ENCODE results near the gene IGF1R. TPM values are rescaled to one million over a fixed set of nuclear protein-coding genes. Genes with fewer than 3 reads are reported as not detected.

Gene IGF1R
- polyA plus RNA-seq, 1 experiment: 21.6 TPM

- peaks cover 3% of the 10 kb centered on the region for H3K27me3 ChIP-seq (ENCODE audit: control insufficient read depth, insufficient read depth, low read length)
- POLR2A ChIA-PET: interaction anchor here (0.6 kb wide), 1 partner anchor 257 kb away, joined by 3 read pairs; no protein-coding TSS in a partner anchor
- peak; percentile 34 for DNase-seq (ENCODE audit: low read depth, low spot score)
- no peak overlapping the region for H3K27ac ChIP-seq (ENCODE audit: low read depth, low read length)
- H3K4me3 ChIP-seq (ENCODE audit: low read depth, low read length): no peak overlapping the region
- CTCF ChIA-PET: interaction anchor here (0.6 to 1.0 kb wide), 3 partner anchors 26 to 76 kb away, joined by 3 read pairs; no protein-coding TSS in a partner anchor
- TF ChIP-seq CTCF (IDR thresholded peaks at IDR 0.05; ENCODE audit: low read depth, low read length): no peak
- peaks cover 6% of the 10 kb centered on the region; the same call in 1 of the 2 replicates for H3K9me3 ChIP-seq (ENCODE audit: control insufficient read depth, insufficient read depth, low read length)
These were observed 335.0 kb downstream of the IGF1R start for GRCh38 chr15:98983334-98983733.

- peaks cover 6% of the 10 kb centered on the region; the same call in 1 of the 2 replicates for H3K9me3 ChIP-seq (ENCODE audit: control insufficient read depth, insufficient read depth, low read length)
- peaks cover 9% of the 10 kb centered on the region for H3K27me3 ChIP-seq (ENCODE audit: control insufficient read depth, insufficient read depth, low read length)
- H3K4me3 ChIP-seq (ENCODE audit: low read depth, low read length): no peak overlapping the region
- DNase-seq (ENCODE audit: low read depth, low spot score): no peak
- POLR2A ChIA-PET: no interaction called here
- H3K27ac ChIP-seq (ENCODE audit: low read depth, low read length): no peak overlapping the region
- CTCF ChIA-PET: no interaction called here
- TF ChIP-seq CTCF (IDR thresholded peaks at IDR 0.05; ENCODE audit: low read depth, low read length): no peak
These were observed 337.9 kb downstream of the IGF1R start for GRCh38 chr15:98986281-98986680.

DNA sequence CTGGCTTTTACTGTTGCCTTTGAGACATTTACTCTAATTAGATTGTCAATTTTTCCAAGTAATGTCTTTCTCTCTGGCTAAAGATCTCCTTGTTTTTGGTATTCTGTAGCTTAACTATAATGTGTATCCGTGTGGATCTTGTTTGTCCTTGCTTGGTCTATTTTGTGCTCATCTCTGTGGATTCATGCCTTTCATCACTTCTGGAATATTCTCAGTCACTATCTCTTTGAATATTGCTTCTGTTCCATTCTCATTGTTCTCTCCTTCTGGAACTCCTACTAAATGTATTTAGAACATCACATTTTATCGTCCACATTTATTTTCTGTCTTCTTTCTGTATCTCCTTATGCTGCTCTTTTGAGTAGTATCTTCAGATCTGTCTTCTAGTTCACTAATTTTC lies 346.6 kb downstream of the IGF1R start:
- Histone ChIP-seq H3K27me3 (ENCODE audit: control insufficient read depth, insufficient read depth, low read length) (peaks cover 11% of the 10 kb centered on the region), H3K4me3 (ENCODE audit: low read depth, low read length) (no peak overlapping the region), H3K27ac (ENCODE audit: low read depth, low read length) (no peak overlapping the region), H3K9me3 (ENCODE audit: control insufficient read depth, insufficient read depth, low read length) (peaks cover 3% of the 10 kb centered on the region; the same call in 1 of the 2 replicates)
- no peak for TF ChIP-seq CTCF (IDR thresholded peaks at IDR 0.05; ENCODE audit: low read depth, low read length)
- no peak for DNase-seq (ENCODE audit: low read depth, low spot score)
- ChIA-PET POLR2A (no interaction called here), CTCF (no interaction called here)

GRCh38 chr15:98996169-98996568 lies 347.8 kb downstream of the IGF1R start:
- no peak overlapping the region for H3K4me3 ChIP-seq (ENCODE audit: low read depth, low read length)
- CTCF ChIA-PET: no interaction called here
- DNase-seq (ENCODE audit: low read depth, low spot score): no peak
- TF ChIP-seq CTCF (IDR thresholded peaks at IDR 0.05; ENCODE audit: low read depth, low read length): no peak
- POLR2A ChIA-PET: no interaction called here
- no peak overlapping the region for H3K27ac ChIP-seq (ENCODE audit: low read depth, low read length)
- peaks cover 7% of the 10 kb centered on the region; the same call in 1 of the 2 replicates for H3K9me3 ChIP-seq (ENCODE audit: control insufficient read depth, insufficient read depth, low read length)
- H3K27me3 ChIP-seq (ENCODE audit: control insufficient read depth, insufficient read depth, low read length): peaks cover 11% of the 10 kb centered on the region

DNA sequence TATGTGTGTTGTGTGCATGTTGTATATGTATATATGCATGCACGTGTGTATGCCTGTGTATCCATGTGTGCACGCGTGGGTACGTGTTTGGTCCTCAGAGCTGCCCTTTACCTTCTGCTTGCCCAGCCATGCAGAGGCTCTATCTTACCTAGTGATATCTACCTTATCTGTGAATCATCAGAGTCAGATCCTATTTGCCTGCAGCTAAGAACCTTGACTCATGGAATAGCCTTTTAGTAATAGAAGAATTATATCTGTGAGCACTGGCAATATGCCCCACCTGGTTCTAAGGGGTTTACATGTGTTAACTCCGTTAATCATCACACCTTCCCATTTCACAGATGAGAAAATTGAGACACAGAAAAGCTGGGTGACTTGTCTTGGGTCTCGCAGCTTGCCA lies 348.3 kb downstream of the IGF1R start:
- CTCF ChIA-PET: no interaction called here

More for the DNA sequence above, 348.3 kb downstream of the IGF1R start:
- POLR2A ChIA-PET: no interaction called here
- Histone ChIP-seq H3K27ac (ENCODE audit: low read depth, low read length) (no peak overlapping the region), H3K9me3 (ENCODE audit: control insufficient read depth, insufficient read depth, low read length) (peaks cover 7% of the 10 kb centered on the region; the same call in 1 of the 2 replicates), H3K4me3 (ENCODE audit: low read depth, low read length) (no peak overlapping the region), H3K27me3 (ENCODE audit: control insufficient read depth, insufficient read depth, low read length) (peaks cover 11% of the 10 kb centered on the region)
- DNase-seq (ENCODE audit: low read depth, low spot score): no peak
- TF ChIP-seq CTCF (IDR thresholded peaks at IDR 0.05; ENCODE audit: low read depth, low read length): no peak

Measured in AG04450 (cell line).